Fibroblast of pulmonary artery (primary cell): ENCODE results near the gene CLDN20.

Source experiments
- DNase-seq: peaks from one replicate; pipeline ENCODE4 v3.0.0-alpha.2; 2010; ENCODE audit warnings: low read depth
- H3K4me3 ChIP-seq: replicated peaks from 2 replicates; pipeline ENCODE4 v1.5.1; 2011; ENCODE audit warnings: low read depth, mild to moderate bottlenecking, control low read depth, low read length, moderate library complexity
- TF ChIP-seq, protein P1 (sequence below): IDR thresholded peaks from 2 replicates; pipeline ENCODE4 v1.5.1; 2011; ENCODE audit warnings: mild to moderate bottlenecking, control low read depth, low read length, inconsistent platforms; ENCODE audit errors: missing control alignments

Gene CLDN20

DNA sequence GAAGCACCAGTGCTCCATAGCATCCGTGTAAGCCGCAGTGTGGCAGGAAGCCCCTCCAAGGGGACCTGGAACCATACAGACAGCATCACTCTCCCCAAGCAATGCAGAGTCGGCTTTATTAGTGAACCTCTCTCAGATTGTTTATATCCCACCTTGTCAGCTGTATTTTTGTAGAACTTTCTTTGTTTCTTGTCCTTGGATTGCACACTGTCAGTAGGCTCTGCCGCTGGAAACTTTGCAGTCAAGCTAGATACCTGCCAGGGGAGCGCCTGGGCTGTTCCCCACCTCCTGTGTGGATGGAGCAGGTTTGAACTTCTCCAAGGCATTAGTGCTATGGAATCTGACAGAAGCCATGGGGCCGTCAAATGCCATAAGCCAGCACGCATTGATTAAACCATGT lies 18.6 kb upstream of the CLDN20 start:
- no peak overlapping the region for H3K4me3 ChIP-seq

DNA sequence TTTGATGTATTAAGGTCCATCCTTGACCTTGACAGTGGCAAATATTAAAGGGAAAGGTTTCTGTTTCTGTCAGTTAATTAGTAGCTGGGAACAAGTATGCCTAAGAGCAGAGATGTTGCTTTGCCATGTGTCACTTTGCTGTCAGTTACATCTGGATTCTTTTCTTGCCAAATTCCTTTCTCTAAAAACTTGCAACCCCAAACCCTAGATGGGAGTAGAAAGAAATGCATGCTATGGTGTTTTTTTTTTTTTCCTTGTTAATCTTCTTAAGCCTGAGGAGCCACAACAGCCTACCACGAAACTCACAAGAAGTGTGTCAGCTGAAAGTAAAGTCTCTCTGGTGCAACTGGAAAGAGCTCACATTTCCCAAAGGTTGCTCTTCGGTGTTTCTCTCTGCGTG lies 18.0 kb upstream of the CLDN20 start:
- TF ChIP-seq, protein P1, sequence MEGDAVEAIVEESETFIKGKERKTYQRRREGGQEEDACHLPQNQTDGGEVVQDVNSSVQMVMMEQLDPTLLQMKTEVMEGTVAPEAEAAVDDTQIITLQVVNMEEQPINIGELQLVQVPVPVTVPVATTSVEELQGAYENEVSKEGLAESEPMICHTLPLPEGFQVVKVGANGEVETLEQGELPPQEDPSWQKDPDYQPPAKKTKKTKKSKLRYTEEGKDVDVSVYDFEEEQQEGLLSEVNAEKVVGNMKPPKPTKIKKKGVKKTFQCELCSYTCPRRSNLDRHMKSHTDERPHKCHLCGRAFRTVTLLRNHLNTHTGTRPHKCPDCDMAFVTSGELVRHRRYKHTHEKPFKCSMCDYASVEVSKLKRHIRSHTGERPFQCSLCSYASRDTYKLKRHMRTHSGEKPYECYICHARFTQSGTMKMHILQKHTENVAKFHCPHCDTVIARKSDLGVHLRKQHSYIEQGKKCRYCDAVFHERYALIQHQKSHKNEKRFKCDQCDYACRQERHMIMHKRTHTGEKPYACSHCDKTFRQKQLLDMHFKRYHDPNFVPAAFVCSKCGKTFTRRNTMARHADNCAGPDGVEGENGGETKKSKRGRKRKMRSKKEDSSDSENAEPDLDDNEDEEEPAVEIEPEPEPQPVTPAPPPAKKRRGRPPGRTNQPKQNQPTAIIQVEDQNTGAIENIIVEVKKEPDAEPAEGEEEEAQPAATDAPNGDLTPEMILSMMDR: no peak
- no peak overlapping the region for H3K4me3 ChIP-seq
- no peak for DNase-seq

More for the DNA sequence above, 18.6 kb upstream of the CLDN20 start:
- no peak for DNase-seq
- TF ChIP-seq, protein P1: no peak

DNA sequence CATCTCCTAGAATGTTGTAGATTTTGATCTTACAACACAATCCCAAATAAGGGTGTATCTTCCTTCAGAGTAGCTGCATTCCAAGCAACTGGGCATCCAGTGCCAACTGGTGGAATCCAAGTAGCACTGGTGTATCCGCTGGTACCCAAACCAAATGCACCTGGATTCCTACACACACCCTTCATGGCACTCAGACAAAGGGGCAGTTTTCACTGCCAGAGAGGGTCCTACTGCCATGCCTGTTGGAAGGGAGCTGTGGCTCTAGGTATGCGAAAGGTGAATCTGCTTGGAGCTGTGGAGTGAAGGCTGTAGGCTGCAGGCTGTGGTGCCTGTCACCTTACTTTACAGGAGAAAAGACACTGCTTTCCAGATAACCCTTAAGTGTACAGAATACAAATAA lies 17.0 kb upstream of the CLDN20 start:
- TF ChIP-seq, protein P1: no peak
- H3K4me3 ChIP-seq: no peak overlapping the region
- no peak for DNase-seq

DNA sequence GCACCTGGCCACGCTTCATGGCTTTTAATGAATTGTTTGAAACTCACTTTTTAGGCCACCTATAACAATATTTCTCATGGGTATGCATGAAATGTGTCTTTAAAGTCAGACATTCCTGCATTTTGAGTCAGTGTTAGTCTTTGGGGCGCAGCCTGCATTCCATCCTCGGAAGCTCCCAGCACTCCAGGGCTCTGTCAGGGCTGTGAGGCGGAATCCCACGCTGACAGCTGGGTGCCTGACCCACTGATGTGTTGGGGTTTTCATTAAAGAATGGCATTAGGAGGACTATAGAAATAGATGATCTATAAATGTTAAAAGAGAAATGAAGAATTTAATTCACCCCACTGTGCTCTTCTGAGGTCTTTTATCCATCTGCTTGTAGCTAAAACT lies 16.2 kb upstream of the CLDN20 start:
- TF ChIP-seq, protein P1: no peak
- H3K4me3 ChIP-seq: no peak overlapping the region
- DNase-seq: peak; percentile 43

DNA sequence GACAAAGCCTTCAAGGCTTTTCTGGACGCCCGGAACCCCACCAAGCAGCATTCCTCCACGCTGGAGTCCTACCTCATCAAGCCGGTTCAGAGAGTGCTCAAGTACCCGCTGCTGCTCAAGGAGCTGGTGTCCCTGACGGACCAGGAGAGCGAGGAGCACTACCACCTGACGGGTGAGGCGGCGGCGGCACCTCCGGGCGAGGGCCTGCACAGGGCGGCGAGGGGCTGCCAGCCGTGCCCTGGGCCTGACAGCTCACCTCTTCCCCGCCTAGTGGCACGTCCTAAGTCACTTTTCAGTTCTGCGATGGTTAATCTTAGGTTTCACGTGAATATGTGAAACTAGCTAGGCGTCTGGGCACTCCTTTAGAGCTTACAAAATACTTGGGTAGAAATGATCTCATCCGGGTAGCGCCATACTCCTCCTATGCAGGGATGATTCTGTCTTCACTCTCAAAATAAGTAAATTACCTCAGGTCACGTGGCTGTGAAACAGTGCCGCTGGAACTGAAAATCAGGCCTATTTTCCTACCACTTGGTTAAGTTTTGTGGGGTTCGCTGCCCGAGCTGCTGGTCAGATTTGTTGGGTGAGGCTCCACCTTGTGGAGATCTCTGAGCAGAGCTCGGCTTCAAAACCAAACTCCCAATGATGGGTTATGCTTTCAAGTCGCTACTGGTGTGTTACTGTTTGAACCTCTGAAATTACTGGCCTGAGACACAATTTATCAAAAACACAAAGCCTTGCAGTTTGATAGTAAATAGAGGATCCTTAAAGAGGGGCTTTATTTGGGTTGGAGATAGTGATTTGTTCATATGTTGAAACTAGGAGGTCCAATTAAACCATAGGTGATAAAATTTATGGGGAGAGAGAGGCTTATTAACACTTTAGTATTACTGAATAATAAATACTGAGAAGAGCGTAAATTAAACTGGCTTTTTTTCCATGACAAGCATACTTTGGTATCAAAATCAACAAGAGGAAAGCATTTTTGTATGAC lies 15.5 kb upstream of the CLDN20 start:
- TF ChIP-seq, protein P1: peak; percentile 86
- DNase-seq: peak; percentile 78
- H3K4me3 ChIP-seq: no peak overlapping the region

DNA sequence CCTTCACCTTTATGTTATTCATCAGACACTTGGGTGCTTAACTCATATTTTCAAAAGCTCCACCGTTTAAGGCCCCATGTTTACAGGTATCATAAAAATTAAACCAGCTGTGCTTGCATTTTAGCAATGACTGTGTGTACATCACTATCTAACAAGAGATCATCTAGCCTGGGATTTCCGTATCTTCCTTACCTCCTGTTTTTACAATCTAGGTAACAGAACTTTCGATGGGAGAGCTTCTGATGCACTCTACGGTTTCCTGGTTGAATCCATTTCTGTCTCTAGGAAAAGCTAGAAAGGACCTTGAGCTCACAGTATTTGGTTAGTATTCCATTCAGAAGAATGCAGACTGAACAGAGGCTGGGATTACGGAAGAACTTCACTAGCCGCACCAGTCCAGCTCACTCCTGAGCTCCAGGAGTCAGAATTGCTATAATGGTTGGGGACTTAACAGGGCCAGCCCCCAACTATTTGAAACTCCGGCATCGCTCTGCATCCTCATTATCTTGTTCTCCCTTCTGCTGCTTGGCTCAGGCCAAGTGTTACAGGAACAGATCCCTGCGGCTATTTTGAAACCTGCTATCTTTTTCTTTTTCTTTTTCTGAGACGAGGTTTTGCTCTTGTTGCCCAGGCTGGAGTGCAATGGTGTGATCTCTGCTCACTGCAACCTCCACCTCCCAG lies 13.0 kb upstream of the CLDN20 start:
- DNase-seq: no peak
- no peak overlapping the region for H3K4me3 ChIP-seq
- TF ChIP-seq, protein P1: no peak
